Nephron progenitor cell (in vitro differentiated cells): ENCODE results near the gene KCNJ6.

Source experiments
- DNase-seq: peaks from one replicate; pipeline ENCODE4 v3.0.0; 2021
- H3K27ac Mint-ChIP-seq: 2 replicates; pipeline ENCODE4 v1.8.0; 2021; ENCODE audit warnings: mild to moderate bottlenecking, moderate library complexity, mixed read lengths
- H3K27me3 Mint-ChIP-seq: 2 replicates; pipeline ENCODE4 v1.8.0; 2021; ENCODE audit warnings: mild to moderate bottlenecking, low read depth, mixed read lengths; ENCODE audit not compliant: poor library complexity
- H3K36me3 Mint-ChIP-seq: 2 replicates; pipeline ENCODE4 v1.8.0; 2021; ENCODE audit warnings: low read depth, mixed read lengths
- H3K4me1 Mint-ChIP-seq: 2 replicates; pipeline ENCODE4 v1.8.0; 2021; ENCODE audit warnings: mixed read lengths
- H3K4me3 Mint-ChIP-seq: 2 replicates; pipeline ENCODE4 v1.8.0; 2021; ENCODE audit warnings: mild to moderate bottlenecking, moderate library complexity, mixed read lengths
- H3K9me3 Mint-ChIP-seq: 2 replicates; pipeline ENCODE4 v1.8.0; 2021; ENCODE audit warnings: mild to moderate bottlenecking, moderate library complexity, mixed read lengths
- CTCF ChIP-seq: fragments of 200-600 bp; sonication (generic); IDR thresholded peaks from 2 replicates; pipeline ENCODE4 v1.5.0; 2021; ENCODE audit warnings: antibody characterized with exemption

KCNJ6 gene

GRCh38 chr21:37607081-37607480, 309.2 kb downstream of the KCNJ6 start:
- H3K4me3 Mint-ChIP-seq: no peak overlapping the region
- no peak for TF ChIP-seq CTCF
- no peak for DNase-seq
- H3K4me1 Mint-ChIP-seq: no peaks in the 10 kb centered on the region
- no peaks in the 10 kb centered on the region for H3K36me3 Mint-ChIP-seq
- no peak overlapping the region for H3K27ac Mint-ChIP-seq
- H3K9me3 Mint-ChIP-seq: peaks cover 9% of the 10 kb centered on the region
- H3K27me3 Mint-ChIP-seq: peaks cover 17% of the 10 kb centered on the region

- Mint-ChIP-seq H3K9me3 (peaks cover 5% of the 10 kb centered on the region), H3K4me1 (no peaks in the 10 kb centered on the region), H3K27ac (no peak overlapping the region), H3K36me3 (no peaks in the 10 kb centered on the region), H3K27me3 (peaks cover 14% of the 10 kb centered on the region), H3K4me3 (no peak overlapping the region)
- DNase-seq: no peak
- TF ChIP-seq CTCF: no peak
These were observed 309.7 kb downstream of the KCNJ6 start for GRCh38 chr21:37606549-37606948.

- Mint-ChIP-seq H3K27ac (no peak overlapping the region), H3K36me3 (no peaks in the 10 kb centered on the region), H3K9me3 (no peaks in the 10 kb centered on the region), H3K4me3 (no peak overlapping the region), H3K4me1 (no peaks in the 10 kb centered on the region), H3K27me3 (peaks cover 14% of the 10 kb centered on the region)
- no peak for DNase-seq
- no peak for TF ChIP-seq CTCF
These were observed 311.3 kb downstream of the KCNJ6 start for GRCh38 chr21:37605006-37605405.

- no peak for TF ChIP-seq CTCF
- Mint-ChIP-seq H3K36me3 (no peaks in the 10 kb centered on the region), H3K4me1 (no peaks in the 10 kb centered on the region), H3K27ac (no peak overlapping the region), H3K9me3 (peaks cover 7% of the 10 kb centered on the region), H3K4me3 (no peak overlapping the region), H3K27me3 (peaks cover 14% of the 10 kb centered on the region)
- no peak for DNase-seq
These were observed 313.1 kb downstream of the KCNJ6 start for GRCh38 chr21:37603129-37603528.

- Mint-ChIP-seq H3K9me3 (peaks cover 17% of the 10 kb centered on the region), H3K27me3 (peaks cover 13% of the 10 kb centered on the region), H3K4me3 (no peak overlapping the region), H3K27ac (no peak overlapping the region), H3K36me3 (no peaks in the 10 kb centered on the region), H3K4me1 (no peaks in the 10 kb centered on the region)
- no peak for DNase-seq
- no peak for TF ChIP-seq CTCF
These were observed 314.3 kb downstream of the KCNJ6 start for GRCh38 chr21:37601915-37602314.

GRCh38 chr21:37601027-37601426, 315.2 kb downstream of the KCNJ6 start:
- no peaks in the 10 kb centered on the region for H3K4me1 Mint-ChIP-seq
- no peak overlapping the region for H3K4me3 Mint-ChIP-seq
- no peak for DNase-seq
- no peak overlapping the region for H3K27ac Mint-ChIP-seq
- H3K27me3 Mint-ChIP-seq: peaks cover 5% of the 10 kb centered on the region
- H3K36me3 Mint-ChIP-seq: no peaks in the 10 kb centered on the region
- peaks cover 21% of the 10 kb centered on the region for H3K9me3 Mint-ChIP-seq
- TF ChIP-seq CTCF: no peak
